ENCODE data around the gene WBP1.

The WBP1 gene

GRCh38 chr2:74499267-74499939 is 41.2 kb downstream of the WBP1 start, which contains the start of gene LBX2:
Gene LBX2, minus strand, starts transcription at chr2:74499603. Its CDS starts 66 bp downstream, at chr2:74499537.
- Histone ChIP-seq H3K36me3 (peaks cover 0 to 4% (median 0%) of the 10 kb centered on the region in 3 donors), H3K9me3 (no peaks in the 10 kb centered on the region), H3K4me3 (peak within 1 kb of the TSS in 1 of 2 donors; percentile 37), H3K4me1 (peaks cover 0 to 43% (median 34%) of the 10 kb centered on the region in 4 donors), H3K27ac (no peak within 1 kb of the TSS), H3K27me3 (peaks cover 0 to 68% of the 10 kb centered on the region in 2 donors)
- no peak for TF ChIP-seq CTCF (IDR thresholded peaks at IDR 0.05)
- DNase-seq = no peak
- intact Hi-C loops (cut with DNase I; ENCODE audit: low total_unique reads) = no loop called here

GRCh38 chr2:74499940-74500577 is 41.8 kb downstream of the WBP1 start:
- no peak overlapping the region for H3K27ac ChIP-seq
- no peaks in the 10 kb centered on the region for H3K9me3 ChIP-seq
- no peak for DNase-seq
- peaks cover 0 to 68% of the 10 kb centered on the region in 2 donors for H3K27me3 ChIP-seq
- no peak for TF ChIP-seq CTCF (IDR thresholded peaks at IDR 0.05)
- intact Hi-C loops (cut with DNase I; ENCODE audit: low total_unique reads) = no loop called here
- peaks cover 0 to 8% (median 5%) of the 10 kb centered on the region in 3 donors for H3K36me3 ChIP-seq
- no peak overlapping the region for H3K4me3 ChIP-seq
- H3K4me1 ChIP-seq = peaks cover 0 to 43% (median 35%) of the 10 kb centered on the region in 4 donors

- Histone ChIP-seq H3K4me3 (no peak overlapping the region), H3K27me3 (peaks cover 0 to 68% of the 10 kb centered on the region in 2 donors), H3K27ac (no peak overlapping the region), H3K4me1 (peaks cover 0 to 47% (median 38%) of the 10 kb centered on the region in 4 donors), H3K9me3 (no peaks in the 10 kb centered on the region), H3K36me3 (peaks cover 5 to 14% (median 10%) of the 10 kb centered on the region in 3 donors)
- no peak for TF ChIP-seq CTCF (IDR thresholded peaks at IDR 0.05)
- no peak for DNase-seq
- intact Hi-C loops (cut with DNase I; ENCODE audit: low total_unique reads) = no loop called here
Observed at GRCh38 chr2:74500578-74500946, 42.3 kb downstream of the WBP1 start.

- Histone ChIP-seq H3K27me3 (peaks cover 0 to 68% of the 10 kb centered on the region in 2 donors), H3K9me3 (no peaks in the 10 kb centered on the region), H3K4me1 (peaks cover 0 to 56% (median 47%) of the 10 kb centered on the region in 4 donors), H3K27ac (no peak overlapping the region), H3K4me3 (no peak overlapping the region), H3K36me3 (peaks cover 13 to 23% (median 13%) of the 10 kb centered on the region in 3 donors)
- TF ChIP-seq CTCF (IDR thresholded peaks at IDR 0.05) = no peak
- intact Hi-C loops (cut with DNase I; ENCODE audit: low total_unique reads) = no loop called here
- no peak for DNase-seq
Observed at GRCh38 chr2:74501335-74502071, 43.3 kb downstream of the WBP1 start.

- H3K27ac ChIP-seq = no peak overlapping the region
- no peaks in the 10 kb centered on the region for H3K9me3 ChIP-seq
- no peak for DNase-seq
- H3K4me1 ChIP-seq = peaks cover 0 to 62% (median 53%) of the 10 kb centered on the region in 4 donors
- TF ChIP-seq CTCF (IDR thresholded peaks at IDR 0.05) = no peak
- peaks cover 0 to 63% of the 10 kb centered on the region in 2 donors for H3K27me3 ChIP-seq
- intact Hi-C loops (cut with DNase I; ENCODE audit: low total_unique reads) = no loop called here
- peaks cover 13 to 24% (median 13%) of the 10 kb centered on the region in 3 donors for H3K36me3 ChIP-seq
- peak overlapping the region; percentile 43 to 61 for H3K4me3 ChIP-seq
Observed at GRCh38 chr2:74502147-74502719, 44.0 kb downstream of the WBP1 start.
